B cell (primary cell): ENCODE data around the gene CHORDC1. TPM values are rescaled to one million over a fixed set of nuclear protein-coding genes. Genes with fewer than 3 reads are reported as not detected.

ENCODE experiments used
- ATAC-seq: fragments of 200-7000 bp; cut with Tn5 transposase; one replicate; pipeline ENCODE4 v1.10.0; 2021; ENCODE audit warnings: low read depth, mild to moderate bottlenecking, moderate number of reproducible peaks, moderate library complexity
- CTCF ChIA-PET: fragments of 350-600 bp; sonication (Branson Sonifier 250); formaldehyde crosslinking; loops from one replicate; lab custom pipeline; 2021; ENCODE audit warnings: antibody characterized with exemption, inconsistent platforms; lab: Charles Lee
- POLR2A ChIA-PET: fragments of 350-600 bp; sonication (Branson Sonifier 250); formaldehyde crosslinking; loops from one replicate; lab custom pipeline; 2021; ENCODE audit warnings: antibody characterized with exemption; lab: Charles Lee
- DNase-seq: peaks from one replicate; pipeline ENCODE4 v3.0.0; 2013
- H2AFZ ChIP-seq: 2 replicates; pipeline ENCODE4 v1.6.1; 2012; ENCODE audit warnings: mild to moderate bottlenecking, low read depth, low read length; ENCODE audit not compliant: insufficient read depth, poor library complexity, severe bottlenecking
- H3K27ac ChIP-seq, 2 donors: 1 replicate in 1 of 2; 2 replicates in 1 of 2; pipeline ENCODE4 v1.5.1; 2012 to 2013; ENCODE audit warnings: low read length in 2 of 2, mild to moderate bottlenecking in 2 of 2, moderate library complexity in 1 of 2
- H3K27me3 ChIP-seq, 4 experiments: fragments of 200-600 bp in 1 of 4; sonication (generic) in 1 of 4; replicated peaks in 1 of 4; 1 replicate in 2 of 4; 2 replicates in 2 of 4; pipeline versions ENCODE4 v1.6.1 to v1.7.0; 2013 to 2016; ENCODE audit warnings: low read length in 3 of 4, mild to moderate bottlenecking in 2 of 4, mixed read lengths in 1 of 4, moderate library complexity in 1 of 4; ENCODE audit not compliant: insufficient read depth in 4 of 4, control insufficient read depth in 3 of 4; ENCODE audit errors: control extremely low read depth in 1 of 4
- H3K36me3 ChIP-seq, 2 experiments: replicated peaks in 1 of 2; 1 replicate in 1 of 2; 2 replicates in 1 of 2; pipeline versions ENCODE4 v1.6.1 to v1.7.1; 2013; ENCODE audit warnings: low read length in 1 of 2; ENCODE audit not compliant: insufficient read depth in 2 of 2, control insufficient read depth in 1 of 2; ENCODE audit errors: control extremely low read depth in 1 of 2, extremely low read depth in 1 of 2
- H3K4me1 ChIP-seq, 2 donors: fragments of 200-600 bp in 1 of 2; sonication (generic) in 1 of 2; 1 replicate in 1 of 2; 2 replicates in 1 of 2; pipeline versions ENCODE4 v1.5.1 to v1.6.1; 2013 to 2017; ENCODE audit warnings: low read length in 2 of 2; ENCODE audit not compliant: control insufficient read depth in 2 of 2, insufficient read depth in 2 of 2
- H3K4me2 ChIP-seq: replicated peaks from 2 replicates; pipeline ENCODE3; 2012; ENCODE audit warnings: mild to moderate bottlenecking, low read depth, low read length; ENCODE audit not compliant: poor library complexity, severe bottlenecking
- H3K4me3 ChIP-seq, 5 experiments: fragments of 200-600 bp in 1 of 5; sonication (generic) in 1 of 5; 1 replicate in 3 of 5; 2 replicates in 2 of 5; pipeline versions ENCODE4 v1.5.1 to v1.7.0; 2011 to 2016; ENCODE audit warnings: low read length in 4 of 5, mild to moderate bottlenecking in 4 of 5, low read depth in 2 of 5, control low read depth in 1 of 5, moderate library complexity in 1 of 5; ENCODE audit not compliant: insufficient read depth in 1 of 5; ENCODE audit errors: control extremely low read depth in 1 of 5, extremely low read depth in 1 of 5
- H3K79me2 ChIP-seq: fragments of 200-600 bp; sonication (generic); one replicate; pipeline ENCODE4 v1.6.0; 2016; ENCODE audit warnings: low read length; ENCODE audit not compliant: control insufficient read depth, insufficient read depth
- H3K9ac ChIP-seq: fragments of 200-600 bp; sonication (generic); 2 replicates; pipeline ENCODE4 v1.6.1; 2017; ENCODE audit warnings: mild to moderate bottlenecking, low read length, moderate library complexity
- H3K9me3 ChIP-seq, 3 donors: one replicate each; pipeline versions ENCODE4 v1.6.1 to v1.7.1; 2013; ENCODE audit warnings: low read length in 2 of 3; ENCODE audit not compliant: control insufficient read depth in 2 of 3, insufficient read depth in 1 of 3; ENCODE audit errors: control extremely low read depth in 1 of 3
- H4K20me1 ChIP-seq: 2 replicates; pipeline ENCODE4 v1.6.0; 2012; ENCODE audit warnings: mild to moderate bottlenecking, low read length; ENCODE audit not compliant: insufficient read depth, control insufficient read depth, poor library complexity, severe bottlenecking
- H3K27ac Mint-ChIP-seq: one replicate; pipeline ENCODE4 v1.8.0; 2021; ENCODE audit warnings: mixed read lengths
- H3K27me3 Mint-ChIP-seq: one replicate; pipeline ENCODE4 v1.8.0; 2021; ENCODE audit warnings: mixed read lengths
- H3K4me1 Mint-ChIP-seq: one replicate; pipeline ENCODE4 v1.8.0; 2021; ENCODE audit warnings: mixed read lengths
- H3K4me3 Mint-ChIP-seq: one replicate; pipeline ENCODE4 v1.8.0; 2021; ENCODE audit warnings: mixed read lengths
- H3K9me3 Mint-ChIP-seq: one replicate; pipeline ENCODE4 v1.8.0; 2022; ENCODE audit warnings: mixed read lengths; ENCODE audit not compliant: insufficient read depth
- CTCF ChIP-seq: fragments of 200-600 bp; IDR thresholded peaks from one replicate; pipeline ENCODE4 v1.8.0; 2022; ENCODE audit warnings: antibody characterized with exemption, mild to moderate bottlenecking
- EZH2 ChIP-seq: IDR thresholded peaks from 2 replicates; pipeline ENCODE4 v1.6.1; 2012; ENCODE audit warnings: borderline replicate concordance, low read depth, mild to moderate bottlenecking, moderate library complexity, low read length; ENCODE audit not compliant: insufficient read depth, poor library complexity, severe bottlenecking
- WGBS: methylation state at CpG from one replicate; pipeline ENCODE4 v1.1.5; 2013; ENCODE audit warnings: missing lambda C conversion rate; ENCODE audit not compliant: insufficient coverage; 5-methylcytosine and 5-hydroxymethylcytosine counted together
- intact Hi-C: fragments of 100-400 bp; cut with micrococcal nuclease; formaldehyde crosslinking; loops from one replicate; pipeline ENCODE4 v1.10.0; 2022
- polyA plus RNA-seq: library from polyadenylated mRNA; depleted of rRNA; stranded (reverse); fragments of >200 nt; gene quantifications from 2 replicates; pipeline ENCODE4 v1.2.3, GENCODE V29; 2012
- total RNA-seq, 2 donors: library from RNA; stranded (reverse); fragments of 120-200 nt in 1 of 2; gene quantifications; 1 replicate in 1 of 2; 2 replicates in 1 of 2; pipeline versions ENCODE4 v1.2.3 to v1.2.4, GENCODE V29; 2013 to 2022

Gene CHORDC1
- total and polyA plus RNA-seq, 2 donors (not counting 1 experiment from before 2014, with no cell fraction given), result 22.1 to 76.9 TPM

GRCh38 chr11:90228056-90228455 is 5.2 kb upstream of the CHORDC1 start:
- H3K4me2 ChIP-seq, result no peak overlapping the region
- Mint-ChIP-seq H3K9me3 (no peaks in the 10 kb centered on the region), H3K4me3 (no peak overlapping the region), H3K27me3 (peaks cover 33% of the 10 kb centered on the region), H3K27ac (no peak overlapping the region), H3K4me1 (peaks cover 9% of the 10 kb centered on the region)
- H3K27me3 ChIP-seq, result no peaks in the 10 kb centered on the region
- no peak overlapping the region for H3K27ac ChIP-seq
- no peak overlapping the region for H2AFZ ChIP-seq
- ChIA-PET POLR2A (no interaction called here), CTCF (interaction anchor here (2.0 kb wide), 1 partner anchor 23 kb away, joined by 8 read pairs; no protein-coding TSS in a partner anchor)
- H3K9ac ChIP-seq, result no peak overlapping the region
- peaks cover 0 to 3% (median 0%) of the 10 kb centered on the region in 3 donors for H3K9me3 ChIP-seq
- TF ChIP-seq CTCF (no peak), EZH2 (no peak)
- DNase-seq, result no peak
- intact Hi-C loops, result no loop called here
- H3K79me2 ChIP-seq, result peaks cover 9% of the 10 kb centered on the region
- ATAC-seq, result no peak
- H3K4me1 ChIP-seq, result peaks cover 0 to 7% of the 10 kb centered on the region in 2 donors
- H3K36me3 ChIP-seq, result no peaks in the 10 kb centered on the region
- H4K20me1 ChIP-seq, result no peaks in the 10 kb centered on the region
- H3K4me3 ChIP-seq, result no peak overlapping the region
- WGBS, result 100% methylated on average over 1 of the region's 3 CpGs

GRCh38 chr11:90223248-90223585 is 368 bp upstream of the CHORDC1 start:
- CTCF ChIA-PET, result interaction anchor here (0.7 kb wide), 1 partner anchor 18 kb away, joined by 3 read pairs; no protein-coding TSS in a partner anchor
- H4K20me1 ChIP-seq, result peaks cover 34% of the 10 kb centered on the region
- H3K4me3 ChIP-seq, result peak overlapping the region; percentile 69 to 88 (median 84)
- 0% methylated on average over 5 of the region's 12 CpGs for WGBS
- no peaks in the 10 kb centered on the region for H3K36me3 ChIP-seq
- peaks cover 20 to 34% of the 10 kb centered on the region in 2 donors for H3K4me1 ChIP-seq
- ATAC-seq (peak; percentile 57), DNase-seq (no peak)
- H3K9ac ChIP-seq, result peak overlapping the region; percentile 89
- TF ChIP-seq CTCF (no peak), EZH2 (no peak)
- H3K9me3 ChIP-seq, result no peaks in the 10 kb centered on the region
- H3K4me1 Mint-ChIP-seq, result peaks cover 49% of the 10 kb centered on the region
- H3K27ac Mint-ChIP-seq, result peak overlapping the region; percentile 93
- H3K4me3 Mint-ChIP-seq, result peak overlapping the region; percentile 92
- peaks cover 56% of the 10 kb centered on the region for H3K79me2 ChIP-seq
- no peaks in the 10 kb centered on the region for H3K27me3 ChIP-seq
- peaks cover 6% of the 10 kb centered on the region for H3K27me3 Mint-ChIP-seq
- POLR2A ChIA-PET, result no interaction called here
- no peaks in the 10 kb centered on the region for H3K9me3 Mint-ChIP-seq
- peak overlapping the region; percentile 74 for H3K4me2 ChIP-seq
- intact Hi-C loops, result loop anchor here (2.0 to 5.0 kb wide), 2 partner anchors 18 to 1886 kb away; partner anchors contain the start of gene CTSC
- peak overlapping the region; percentile 84 for H2AFZ ChIP-seq
- H3K27ac ChIP-seq, result peak overlapping the region; percentile 86 to 88
